Mesenteric fat pad (tissue), 1 donor: ENCODE data around the gene COL5A1. TPM values are rescaled to one million over a fixed set of nuclear protein-coding genes. Genes with fewer than 3 reads are reported as not detected.

Experiments
- DNase-seq: peaks from one replicate; pipeline ENCODE4 v3.0.0-alpha.2; 2020; ENCODE audit warnings: low spot score
- total RNA-seq: library from RNA; stranded (reverse); fragmentation: NEBNext Ultra II Directional; extraction: Animal tissue kit (Norgen Biotek cat#: 25700); gene quantifications from one replicate; pipeline ENCODE4 v1.2.1, GENCODE V29; 2021
- donor health status: DM: yes; HTN: yes; CAD: no.

The COL5A1 gene
- total RNA-seq, 1 donor from 2014 or later: 84.7 TPM

- DNase-seq: peak; percentile 20
Observed at GRCh38 chr9:134606951-134607731, 34.5 kb upstream of the COL5A1 start.

- no peak for DNase-seq
Observed at GRCh38 chr9:134607971-134608370, 33.6 kb upstream of the COL5A1 start.

- no peak for DNase-seq
Observed at GRCh38 chr9:134611046-134611445, 30.6 kb upstream of the COL5A1 start.

- no peak for DNase-seq
Observed at GRCh38 chr9:134612309-134612708, 29.3 kb upstream of the COL5A1 start.

DNA sequence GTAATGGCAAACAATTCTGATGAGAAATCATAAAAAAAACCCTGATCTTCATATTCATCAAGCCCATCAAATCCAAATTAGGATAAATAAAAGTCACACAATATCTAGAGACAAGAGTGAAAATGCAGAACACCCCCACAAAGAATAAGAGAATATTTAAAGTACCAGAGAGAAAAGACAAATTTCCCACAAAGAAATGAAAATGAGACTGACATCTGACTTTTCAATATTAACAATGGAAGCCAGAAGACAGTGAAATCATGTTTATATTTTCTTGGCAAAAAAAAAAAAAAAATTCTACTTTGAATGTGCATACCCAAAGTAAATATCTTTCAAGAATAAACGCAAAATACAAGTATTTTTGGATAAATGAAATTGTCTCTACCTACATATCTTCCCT is 28.9 kb upstream of the COL5A1 start:
- no peak for DNase-seq

- no peak for DNase-seq
Observed at GRCh38 chr9:134614256-134614655, 27.3 kb upstream of the COL5A1 start.

- DNase-seq: no peak
Observed at GRCh38 chr9:134616341-134616740, 25.3 kb upstream of the COL5A1 start.

GRCh38 chr9:134617246-134617645 is 24.4 kb upstream of the COL5A1 start:
- no peak for DNase-seq

DNA sequence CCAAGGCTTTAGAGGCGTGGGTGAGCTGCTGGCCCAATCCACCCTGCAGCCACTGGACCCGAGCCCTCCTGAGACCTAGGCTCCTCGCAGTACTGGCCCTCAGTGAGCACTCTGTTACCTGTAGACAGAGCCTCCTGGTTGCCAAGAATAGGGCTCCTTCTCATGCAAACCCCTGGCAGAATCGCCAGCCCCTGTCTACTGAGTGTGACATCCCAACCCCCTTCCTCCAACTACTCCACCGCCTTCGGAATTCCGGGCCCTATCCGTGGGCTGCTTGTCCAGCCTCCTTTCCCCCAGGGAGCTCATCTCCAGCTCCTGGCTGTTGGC is 23.8 kb upstream of the COL5A1 start:
- no peak for DNase-seq

- peak; percentile 88 for DNase-seq
Observed at GRCh38 chr9:134618163-134618832, 23.3 kb upstream of the COL5A1 start.

- peak; percentile 62 for DNase-seq
Observed at GRCh38 chr9:134618833-134619447, 22.7 kb upstream of the COL5A1 start.

DNA sequence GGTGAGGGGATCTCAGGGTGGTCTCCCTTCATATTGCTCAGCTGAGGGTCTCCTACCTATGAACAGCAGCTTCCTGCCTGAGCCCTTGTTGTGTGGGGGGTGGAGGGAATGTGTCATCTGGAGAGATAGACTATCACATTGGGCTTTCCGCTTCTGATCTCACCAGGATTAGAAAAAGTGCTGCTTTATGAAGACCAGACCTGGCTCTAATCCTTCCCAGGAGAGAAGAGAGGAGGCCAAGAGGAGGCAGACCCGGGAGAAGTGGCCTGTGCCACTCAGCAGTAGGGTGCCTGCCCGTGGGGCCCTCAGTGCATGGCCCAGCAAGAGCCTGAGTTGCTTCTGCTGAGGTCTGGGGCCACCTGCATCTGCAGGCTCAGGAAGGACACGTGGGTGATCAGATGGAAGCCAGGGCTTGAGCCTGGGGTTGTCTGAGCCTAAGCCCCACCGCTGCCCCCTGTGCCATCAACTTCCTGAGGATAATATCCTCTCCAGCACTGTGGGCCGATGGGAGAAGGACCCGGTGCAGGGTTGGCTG is 22.1 kb upstream of the COL5A1 start:
- DNase-seq: no peak

DNA sequence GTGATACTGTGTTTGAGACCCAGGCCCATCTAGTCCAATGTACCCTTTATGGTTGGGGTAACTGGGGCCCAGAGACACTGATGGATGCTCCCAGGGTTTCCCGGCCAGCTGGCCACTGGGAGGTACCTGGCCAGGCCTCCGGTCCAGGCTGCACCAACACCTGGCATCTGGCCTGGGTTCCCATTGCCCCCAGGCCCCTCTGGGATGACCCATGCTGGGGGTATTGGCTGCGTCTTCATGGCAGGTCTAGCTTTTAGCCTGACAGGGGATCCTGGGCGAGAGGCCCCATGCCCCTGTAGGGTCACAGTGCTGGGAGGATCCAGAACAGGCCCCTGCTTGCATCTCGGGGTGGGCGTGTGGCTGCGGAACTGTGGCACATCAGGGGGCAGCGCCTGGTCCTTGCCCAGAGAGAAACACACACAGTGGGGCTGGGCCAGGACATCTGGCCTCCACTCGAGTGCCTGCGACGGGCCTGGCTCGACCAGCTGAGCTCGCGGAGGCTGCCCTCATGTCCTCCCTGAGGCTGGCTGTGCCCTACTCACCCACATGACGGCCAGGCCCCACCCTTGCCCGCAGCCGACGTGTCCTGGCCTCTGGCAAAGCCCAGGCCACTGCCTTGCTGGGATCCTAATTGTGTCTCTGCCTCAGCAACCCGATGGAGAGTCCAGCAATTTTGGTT is 21.5 kb upstream of the COL5A1 start:
- peak; percentile 76 for DNase-seq

DNA sequence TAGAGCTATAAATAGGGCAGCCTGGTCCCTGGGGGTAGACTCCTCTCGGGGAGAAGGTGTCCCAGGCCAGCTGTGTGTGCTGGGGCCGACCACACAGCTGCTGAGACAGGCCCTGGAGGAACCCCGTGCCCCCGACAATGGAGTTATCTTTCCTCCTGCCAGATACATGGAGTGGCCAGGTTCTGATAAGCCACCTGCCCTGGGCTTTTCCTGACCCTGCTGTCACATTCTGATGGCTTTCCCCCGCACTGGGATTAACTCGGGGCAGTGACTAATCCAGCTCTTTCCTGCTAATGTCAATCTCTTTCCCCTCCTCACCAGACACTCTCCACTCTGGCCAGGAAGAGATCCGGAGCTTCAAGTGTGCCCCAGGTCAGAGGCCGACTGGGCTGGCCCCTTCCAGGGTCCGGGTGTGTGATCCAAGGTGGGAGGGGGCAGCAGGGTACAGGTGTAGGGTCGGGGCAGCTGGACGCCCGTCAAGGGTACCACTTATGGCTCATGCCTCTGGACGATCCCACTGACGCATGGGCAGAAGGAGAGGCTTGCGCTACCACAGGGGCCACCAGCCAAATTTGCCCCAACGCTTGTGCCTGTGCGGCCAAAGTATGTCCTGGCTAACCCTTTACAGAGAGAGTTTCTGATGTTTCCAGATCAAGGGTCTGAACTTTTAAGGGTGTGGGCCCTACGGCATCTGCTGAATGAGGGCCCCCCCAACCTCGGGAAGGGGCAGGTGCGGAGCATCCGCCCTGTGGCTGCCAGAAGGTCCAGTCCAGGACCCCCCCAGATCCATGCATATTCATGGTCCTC is 20.6 kb upstream of the COL5A1 start:
- DNase-seq: peak; percentile 69

DNA sequence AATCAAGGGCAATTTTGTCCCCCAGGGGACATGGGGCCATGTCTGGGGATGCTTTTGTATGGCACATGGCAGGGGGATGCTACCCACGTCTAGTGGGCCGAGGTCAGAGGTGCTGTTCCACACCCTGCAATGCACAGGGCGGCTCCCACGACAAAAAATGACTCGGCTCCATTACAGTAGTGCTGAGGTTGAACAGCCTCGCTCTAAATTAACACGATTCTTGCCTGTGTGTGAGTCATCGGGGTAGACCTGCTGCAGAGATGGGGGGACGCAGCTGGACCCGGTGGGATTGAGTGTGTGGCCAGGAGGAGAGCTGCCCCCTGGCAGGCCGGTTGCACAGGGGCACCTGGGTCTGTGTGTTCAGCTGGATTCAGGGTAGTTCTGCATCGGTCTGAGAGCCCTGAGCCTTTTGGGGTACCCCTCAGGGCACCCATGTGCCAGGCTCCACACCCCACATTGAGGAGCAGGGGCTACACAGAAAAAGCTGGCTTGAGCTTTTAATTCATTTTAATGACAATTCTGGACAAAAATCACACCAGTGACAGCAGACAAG is 20.0 kb upstream of the COL5A1 start:
- peak; percentile 68 for DNase-seq

GRCh38 chr9:134622896-134623257 is 18.7 kb upstream of the COL5A1 start:
- DNase-seq: peak; percentile 86

DNA sequence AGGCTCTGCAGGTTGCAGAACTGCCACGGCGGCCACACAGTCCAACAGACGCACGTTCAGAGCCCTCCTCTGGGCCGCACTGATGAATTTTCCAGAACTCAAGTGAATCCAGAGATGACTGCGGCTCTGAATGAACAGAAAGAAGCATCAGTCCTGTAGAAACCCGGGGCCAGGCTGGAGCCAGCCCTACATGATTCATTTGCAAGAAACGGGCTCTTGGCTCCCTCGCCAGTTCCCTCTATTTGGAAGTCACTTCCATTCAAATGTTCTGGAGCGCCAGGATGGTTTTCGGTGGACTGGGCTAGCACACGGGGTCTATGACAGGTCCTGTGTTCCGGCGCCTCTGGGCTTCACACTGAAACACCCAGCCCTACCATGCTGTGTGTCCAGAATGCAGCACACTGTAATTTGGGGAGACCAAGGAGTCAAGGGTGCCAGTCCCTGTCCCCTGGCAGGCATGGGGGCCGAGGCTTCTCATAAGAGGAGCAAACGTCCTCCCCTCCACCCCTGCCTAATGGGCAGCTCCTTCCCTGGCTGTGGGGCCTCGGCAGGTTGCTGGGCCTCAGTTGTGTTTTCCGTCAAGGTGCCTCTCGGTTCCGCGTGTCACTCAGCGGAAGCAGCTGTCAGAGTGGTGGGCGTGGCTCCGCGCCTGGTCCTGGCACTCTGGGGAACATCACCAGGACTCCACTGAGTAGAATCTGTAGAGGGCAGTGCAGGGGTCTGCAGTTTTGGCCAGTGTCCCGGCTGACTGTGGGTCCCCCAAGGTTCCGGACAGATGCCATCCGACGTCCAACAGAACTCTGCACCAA is 18.1 kb upstream of the COL5A1 start:
- DNase-seq: peak; percentile 79

GRCh38 chr9:134624137-134624591 is 17.4 kb upstream of the COL5A1 start:
- peak; percentile 78 for DNase-seq

DNA sequence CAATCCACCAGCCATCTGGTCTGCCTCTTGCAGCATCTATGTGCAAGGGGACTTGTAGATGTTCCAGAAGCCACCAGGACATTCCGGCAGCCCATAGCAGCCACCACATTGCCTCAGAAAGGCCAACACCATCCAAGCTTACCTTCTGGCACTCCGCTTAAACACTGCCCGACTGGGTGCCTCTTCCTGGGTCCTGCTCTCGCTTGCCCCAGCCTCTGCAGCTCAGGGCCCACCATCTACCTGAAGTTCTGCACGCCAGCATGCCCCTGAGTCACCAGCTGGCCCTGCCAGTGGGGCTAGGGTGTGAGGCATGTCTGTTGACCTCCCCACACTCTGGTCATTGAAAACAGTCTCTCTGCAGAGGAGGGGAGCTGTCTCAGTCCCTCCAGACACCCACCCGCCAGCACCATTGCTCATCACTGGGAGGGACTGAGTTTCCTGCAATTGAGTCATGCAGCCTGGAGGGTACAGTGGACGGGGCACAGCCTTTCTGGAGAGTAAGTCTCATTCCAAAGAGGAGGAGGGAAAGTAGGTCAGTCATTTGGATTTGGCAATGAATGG is 16.9 kb upstream of the COL5A1 start:
- DNase-seq: no peak
